ENCODE results near the gene KRTAP12-3.

- TF ChIP-seq EED (IDR thresholded peaks at IDR 0.05; ENCODE audit: low read depth): no peak
- TF ChIP-seq GABPA (IDR thresholded peaks at IDR 0.05; ENCODE audit: low read depth): no peak
- TF ChIP-seq CTCF (IDR thresholded peaks at IDR 0.05 in 2 of 3, conservative IDR thresholded peaks at IDR 0.05 in 1 of 3; ENCODE audit: control insufficient read depth in 2 of 3, extremely low read depth in 1 of 3, insufficient read depth in 1 of 3, low read depth in 3 of 3, low read length in 3 of 3): no peak
- no peak for TF ChIP-seq RB1 (IDR thresholded peaks at IDR 0.05; ENCODE audit: borderline replicate concordance)
- TF ChIP-seq ZBTB33 (IDR thresholded peaks at IDR 0.05): no peak
- no peak for TF ChIP-seq MXI1 (IDR thresholded peaks at IDR 0.05; ENCODE audit: low read depth, low read length)
- no peak for TF ChIP-seq E2F8 (IDR thresholded peaks at IDR 0.05; ENCODE audit: low read depth, partially characterized antibody)
- TF ChIP-seq RAD51 (IDR thresholded peaks at IDR 0.05): no peak
- no peak for TF ChIP-seq POLR2AphosphoS5 (IDR thresholded peaks at IDR 0.05; ENCODE audit: low read length)
- no peak for TF ChIP-seq YY1 (IDR thresholded peaks at IDR 0.05; ENCODE audit: low read depth, low read length)
- TF ChIP-seq CBX5 (IDR thresholded peaks at IDR 0.05; ENCODE audit: low read depth): no peak
- TF ChIP-seq POLR2A (IDR thresholded peaks at IDR 0.05; ENCODE audit: low read depth, low read length): no peak
These were observed 29.3 kb downstream of the KRTAP12-3 start for GRCh38 chr21:44686843-44687561.
